NCI-H2029 (cell line): ENCODE data around the gene MPZL2.

Source experiments
- DNase-seq: peaks from one replicate; lab custom pipeline; 2025; lab: John Stamatoyannopoulos, UW

MPZL2 gene

DNA sequence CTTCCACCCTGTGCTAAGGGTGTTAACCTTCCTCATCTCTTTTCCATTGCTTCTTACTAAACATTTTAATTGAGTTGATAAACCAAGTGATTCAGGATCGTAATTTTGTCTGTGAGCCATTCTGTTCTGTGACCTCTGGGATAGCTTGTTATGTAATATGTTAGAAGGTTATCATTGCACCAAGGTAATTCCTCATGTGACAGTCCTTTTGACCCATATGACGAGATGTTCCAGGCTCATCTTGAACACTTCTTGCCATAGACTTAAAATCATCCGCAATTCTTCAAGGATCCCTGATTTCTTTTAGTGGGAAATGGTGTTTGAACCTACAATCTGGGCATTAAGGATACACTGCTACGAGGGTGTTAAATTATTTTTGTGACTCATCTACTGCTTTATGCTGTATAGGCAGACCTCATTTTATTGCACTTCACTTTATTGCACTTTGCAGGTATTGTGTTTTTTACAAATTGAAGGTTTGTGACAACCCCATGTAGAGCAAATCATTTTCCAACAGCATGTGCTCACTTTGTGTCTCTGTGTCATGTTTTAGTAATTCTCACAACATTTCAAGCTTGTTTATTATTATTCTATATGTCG is 19.0 kb upstream of the MPZL2 start:
- DNase-seq = no peak

DNA sequence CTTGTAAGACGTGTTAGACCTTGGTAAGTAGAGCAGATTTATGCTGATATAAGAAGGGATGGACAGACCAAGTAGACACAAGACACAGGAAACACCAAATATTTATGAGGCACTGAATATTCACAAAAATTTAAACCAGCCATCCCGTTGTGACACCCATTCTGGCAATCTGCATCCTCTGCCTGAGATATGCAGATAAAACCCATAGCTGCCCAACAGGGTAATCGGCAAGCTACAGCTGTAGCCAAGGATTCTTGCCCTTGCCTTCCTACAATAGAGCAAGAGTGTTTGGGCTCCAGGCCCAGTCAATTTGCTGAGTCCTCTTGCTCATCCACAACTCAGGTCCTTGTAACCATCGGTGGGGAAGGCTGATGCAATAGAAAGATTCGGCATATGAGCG is 18.5 kb upstream of the MPZL2 start:
- DNase-seq = no peak

DNA sequence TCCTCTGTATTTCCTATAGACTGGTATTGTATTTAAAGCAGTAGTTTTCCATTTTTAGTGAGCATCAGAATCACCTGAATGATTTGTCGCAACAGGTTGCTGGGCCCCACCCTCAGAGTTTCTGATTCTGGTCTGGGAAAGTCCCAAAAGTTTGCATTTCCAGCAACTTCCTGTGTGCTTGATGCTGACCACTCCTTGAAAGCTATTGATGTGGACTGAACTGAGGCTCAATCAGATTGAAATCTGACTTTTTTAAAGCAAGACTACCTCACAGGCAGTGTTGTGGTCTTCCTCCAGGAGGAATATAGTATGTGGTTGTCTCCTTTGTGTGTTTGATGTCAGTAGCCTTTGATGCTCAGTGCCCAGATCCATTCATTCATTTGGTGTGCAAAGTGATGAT is 17.2 kb upstream of the MPZL2 start:
- DNase-seq = no peak

DNA sequence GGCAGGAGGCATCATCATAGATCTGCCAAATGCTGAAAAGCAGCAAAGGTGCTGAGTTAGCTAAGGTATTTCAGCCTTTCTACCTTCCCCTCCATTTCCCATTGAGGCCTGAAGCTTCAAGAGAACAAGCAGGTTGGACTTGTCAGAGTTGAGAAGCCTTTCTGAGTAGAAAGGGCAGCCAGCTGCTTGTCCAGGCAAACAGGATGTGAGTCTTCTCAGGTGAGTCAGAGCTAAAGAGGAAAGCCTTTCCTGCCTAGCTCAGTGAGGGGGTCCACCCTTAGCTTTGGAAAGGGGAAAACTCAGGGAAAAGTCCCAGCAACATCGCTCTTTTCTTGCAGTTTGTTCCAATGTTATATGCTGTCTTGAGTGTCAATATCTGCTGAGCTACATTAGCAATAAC is 13.2 kb upstream of the MPZL2 start:
- DNase-seq = no peak

DNA sequence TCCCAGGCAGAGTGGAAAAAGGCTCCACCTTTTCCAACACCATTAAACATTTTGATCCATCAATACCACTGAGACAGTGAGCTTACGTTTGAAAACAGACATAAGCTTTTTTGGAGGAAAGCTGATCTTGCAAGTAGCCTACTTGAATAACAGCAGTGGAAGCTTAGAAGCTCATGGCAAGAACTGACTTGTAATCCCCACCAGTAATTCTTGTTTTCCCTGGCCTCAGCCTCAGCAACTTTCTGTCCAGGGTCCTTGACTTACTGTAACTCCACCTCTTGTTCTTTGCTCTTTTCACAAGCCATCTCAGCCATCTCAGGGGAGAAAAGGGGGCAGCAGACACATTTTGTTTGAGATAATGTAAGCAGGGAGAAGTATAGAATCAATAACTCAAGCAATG is 12.3 kb upstream of the MPZL2 start:
- DNase-seq = no peak

DNA sequence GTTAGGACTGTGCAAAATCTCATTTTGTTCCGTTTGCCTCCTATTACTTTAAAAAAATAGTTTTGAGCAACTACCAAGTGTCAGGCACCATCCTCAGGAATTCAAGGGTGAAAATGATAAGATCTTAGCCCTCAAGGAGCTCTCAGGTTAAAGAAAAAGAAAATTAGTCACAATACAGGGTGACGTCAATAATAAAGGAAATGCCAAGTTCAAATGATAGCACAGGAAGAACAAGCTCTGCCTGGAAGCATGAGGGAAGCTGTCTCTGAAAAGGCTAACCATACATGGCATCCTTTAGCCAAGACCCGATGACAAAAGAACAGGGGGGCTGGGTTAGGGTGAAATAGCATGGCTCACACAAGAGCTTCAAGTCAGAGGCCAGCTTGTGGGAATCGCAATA is 11.1 kb upstream of the MPZL2 start:
- DNase-seq = no peak

DNA sequence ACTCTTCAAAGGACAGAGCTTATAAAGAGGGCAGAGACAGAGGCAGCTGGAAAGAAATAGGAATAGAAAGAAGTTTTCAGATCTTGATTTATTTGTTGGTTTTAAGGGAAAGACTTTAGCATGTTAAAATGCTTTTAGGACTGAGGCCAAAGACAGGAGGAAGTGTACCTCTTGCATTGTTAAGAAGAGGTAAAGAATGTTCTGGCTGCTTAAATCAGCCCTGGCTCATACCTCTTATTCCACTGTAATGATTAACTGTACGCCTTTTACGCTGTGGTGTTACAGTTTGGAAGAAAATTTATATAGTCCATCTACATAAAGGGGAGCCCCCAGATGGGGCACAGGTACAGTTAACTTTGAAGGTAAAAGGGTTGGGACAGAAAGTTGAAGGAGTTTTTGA is 10.1 kb upstream of the MPZL2 start:
- DNase-seq = no peak

DNA sequence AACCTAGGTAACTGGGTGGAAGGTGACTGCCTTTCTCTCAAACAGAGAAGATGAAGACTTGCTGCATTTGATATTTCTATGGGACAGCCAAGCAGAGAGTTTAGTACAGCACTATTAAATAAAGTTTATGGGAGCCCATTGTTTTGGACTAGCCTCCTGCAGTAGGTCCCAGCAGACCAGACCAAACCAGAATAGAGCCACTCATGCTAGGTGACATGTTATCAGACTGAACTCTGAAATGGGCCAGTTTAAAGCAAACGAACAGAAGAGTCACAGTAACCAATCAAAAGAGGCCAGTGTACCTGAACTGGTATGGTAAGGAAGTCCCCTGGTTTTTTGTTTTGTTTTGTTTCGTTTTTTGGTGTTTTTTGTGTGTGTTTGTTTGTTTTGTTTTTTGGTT is 7.9 kb upstream of the MPZL2 start:
- no peak for DNase-seq

DNA sequence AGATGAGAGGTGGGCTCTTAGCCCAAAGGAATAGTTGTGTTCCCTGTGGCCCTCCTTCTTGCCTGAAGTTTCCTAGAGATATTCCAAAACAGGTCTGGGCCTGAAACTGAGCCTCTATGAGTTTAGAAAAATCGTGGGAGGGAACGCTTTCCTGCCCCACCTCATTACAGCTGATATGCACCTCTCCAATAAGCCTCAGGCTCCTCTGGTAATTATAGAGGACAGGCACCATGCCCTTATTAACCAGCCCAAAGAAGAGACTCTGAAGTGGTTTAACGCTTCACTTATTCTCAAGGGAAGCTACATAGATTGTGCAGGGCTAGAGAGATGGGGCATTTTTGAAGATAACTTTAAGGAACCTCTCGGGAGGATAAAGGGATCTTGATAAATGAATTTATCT is 3.4 kb upstream of the MPZL2 start:
- DNase-seq = no peak

DNA sequence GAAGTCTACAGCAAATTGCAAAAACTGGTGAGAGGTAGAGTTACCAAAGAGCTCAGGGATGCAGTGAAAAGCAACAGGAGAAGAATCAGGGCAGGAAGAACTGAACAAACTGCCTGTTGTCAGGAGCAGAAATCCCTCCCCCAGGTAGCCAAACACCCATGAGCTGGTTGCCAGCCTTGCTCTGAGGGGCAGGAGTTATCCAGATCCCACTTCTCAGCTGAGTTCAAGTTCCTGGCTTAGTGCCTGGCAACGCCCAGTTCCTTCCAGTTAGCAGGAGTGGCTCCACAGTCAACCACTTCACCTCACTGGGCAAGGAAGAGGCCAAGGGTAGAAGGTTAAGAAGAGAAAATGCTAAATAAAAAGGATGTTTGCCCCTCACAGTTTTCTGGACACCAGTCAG is 1.9 kb upstream of the MPZL2 start:
- DNase-seq = peak; percentile 16

DNA sequence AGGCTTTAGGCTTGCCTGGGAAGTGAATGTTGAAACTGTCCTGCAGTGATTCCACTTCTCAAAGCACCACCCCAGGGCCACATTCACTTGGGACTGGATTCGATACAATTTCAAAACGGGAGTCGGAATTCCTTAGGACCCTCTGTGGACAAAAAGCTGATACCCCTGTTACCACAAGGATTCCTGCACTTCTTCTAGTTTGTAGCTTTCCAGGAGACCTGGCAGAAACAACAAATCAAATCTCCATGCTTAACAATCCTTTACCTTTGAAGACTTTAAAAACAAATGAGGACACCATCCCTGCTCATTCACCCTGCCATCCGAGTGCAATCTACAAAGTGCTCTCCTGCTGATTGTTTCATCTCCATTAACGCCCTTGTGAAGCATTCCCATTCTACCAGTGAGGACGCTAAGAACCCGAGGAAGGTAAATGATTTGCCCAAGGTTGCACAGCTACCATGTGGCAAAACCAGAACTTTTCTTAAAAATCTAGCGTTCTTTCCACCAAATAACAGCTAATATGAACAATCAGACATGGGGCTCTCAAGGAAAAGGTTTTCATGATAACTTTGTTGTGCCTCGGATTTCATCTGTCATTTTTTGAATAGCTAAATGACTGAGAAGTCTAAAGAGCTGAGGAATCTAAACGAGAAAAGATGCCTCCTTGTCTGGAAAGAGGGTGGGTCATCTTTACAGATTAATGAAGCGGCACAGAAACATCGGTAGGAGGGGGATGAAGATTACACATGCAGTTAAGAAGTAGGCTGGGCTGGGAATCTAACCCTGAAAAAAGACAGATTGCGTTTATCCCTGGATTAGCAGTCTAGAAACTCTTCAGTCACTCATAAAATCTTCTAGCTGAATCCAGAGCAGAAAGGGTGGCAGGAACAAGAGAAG is 720 bp upstream of the MPZL2 start:
- DNase-seq = no peak

DNA sequence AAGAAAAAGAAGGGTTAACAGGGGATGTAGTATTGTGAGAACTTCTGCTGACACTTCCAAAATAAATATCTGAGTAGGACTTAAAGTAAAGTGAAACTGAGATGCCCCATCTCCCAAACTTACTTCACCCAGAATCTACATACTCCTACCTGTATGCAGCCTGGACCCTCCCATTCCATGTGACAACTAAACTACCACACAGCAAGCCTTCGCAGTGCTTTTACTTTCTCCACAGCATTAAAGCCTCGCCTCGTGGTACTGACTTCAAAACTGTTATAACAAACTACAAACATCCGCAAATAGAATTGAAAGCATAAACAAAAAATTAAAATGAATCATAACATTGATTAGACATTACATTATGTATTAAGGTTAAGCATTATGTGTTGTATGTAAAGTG is 985 bp downstream of the MPZL2 start:
- DNase-seq = no peak

DNA sequence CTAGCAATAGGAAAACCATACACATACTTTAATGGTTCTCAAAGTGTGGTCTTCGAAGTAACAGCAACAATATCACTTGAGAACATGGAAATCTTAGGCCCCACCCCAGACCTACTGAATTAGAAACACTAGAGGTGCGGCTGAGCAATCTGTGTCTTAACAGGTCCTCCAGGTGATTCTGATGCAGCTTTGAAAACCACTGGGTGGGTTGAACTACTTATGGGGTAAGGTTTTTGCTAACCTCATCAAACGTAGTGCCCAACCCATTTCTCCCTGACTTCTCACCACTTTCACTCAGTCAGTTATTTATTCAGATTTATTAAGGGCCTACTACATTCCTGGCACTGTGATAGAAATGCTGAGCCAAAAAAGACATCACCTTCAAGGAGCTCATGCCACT is 3.7 kb downstream of the MPZL2 start:
- DNase-seq = no peak

DNA sequence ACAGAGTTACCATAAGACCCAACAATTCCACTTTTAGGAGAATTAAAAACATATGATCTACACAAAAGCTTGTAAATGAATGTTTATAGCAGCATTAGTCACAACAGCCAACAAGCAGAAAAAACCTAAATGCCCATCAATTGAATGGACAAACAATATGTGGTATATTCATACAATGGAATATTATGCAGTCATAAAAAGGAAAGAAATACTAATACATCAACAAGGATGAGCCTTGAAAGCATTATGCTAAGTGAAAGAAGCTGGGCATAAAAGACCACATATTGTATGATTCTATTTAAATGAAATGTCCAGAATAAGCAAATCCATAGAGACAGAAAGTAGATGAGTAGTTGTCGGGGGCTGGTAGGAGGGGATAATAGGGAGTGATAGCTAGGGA is 5.0 kb downstream of the MPZL2 start:
- no peak for DNase-seq

DNA sequence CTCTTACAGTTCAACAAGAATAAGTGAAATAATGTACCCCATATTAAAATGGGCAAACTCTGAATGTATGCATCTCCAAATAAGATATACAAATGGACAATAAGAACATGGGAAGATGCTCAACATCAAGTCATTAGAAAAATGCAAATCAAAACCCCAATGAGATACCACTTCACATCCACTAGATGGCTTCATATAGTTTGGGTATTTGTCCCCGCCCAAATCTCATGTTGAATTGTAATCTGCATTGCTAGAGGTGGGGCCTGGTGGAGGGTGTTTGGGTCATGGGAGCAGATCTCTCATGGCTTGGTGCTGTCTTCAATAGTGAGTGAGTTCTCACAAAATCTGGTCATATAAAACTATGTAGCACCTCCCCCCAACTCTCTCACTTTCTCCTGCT is 5.7 kb downstream of the MPZL2 start:
- DNase-seq = no peak

DNA sequence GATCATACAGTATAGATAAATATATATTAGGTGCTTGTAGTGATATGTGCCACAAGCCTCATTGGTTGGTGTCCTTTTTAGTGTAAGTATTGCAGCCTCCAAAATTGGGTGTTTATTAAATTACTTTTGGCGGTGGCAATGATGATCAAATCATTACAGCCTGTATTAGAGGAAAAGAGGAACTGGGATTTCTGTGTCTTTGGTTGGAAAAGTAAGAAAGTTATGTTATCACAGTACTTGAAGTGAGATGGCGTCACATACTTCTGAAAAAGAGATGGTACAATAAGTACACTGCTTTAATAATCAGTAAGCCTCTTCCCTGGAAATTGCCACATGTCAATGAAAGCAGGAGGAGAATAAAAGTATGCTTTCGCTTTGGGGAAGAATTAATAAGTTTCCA is 11.4 kb downstream of the MPZL2 start:
- DNase-seq = no peak

DNA sequence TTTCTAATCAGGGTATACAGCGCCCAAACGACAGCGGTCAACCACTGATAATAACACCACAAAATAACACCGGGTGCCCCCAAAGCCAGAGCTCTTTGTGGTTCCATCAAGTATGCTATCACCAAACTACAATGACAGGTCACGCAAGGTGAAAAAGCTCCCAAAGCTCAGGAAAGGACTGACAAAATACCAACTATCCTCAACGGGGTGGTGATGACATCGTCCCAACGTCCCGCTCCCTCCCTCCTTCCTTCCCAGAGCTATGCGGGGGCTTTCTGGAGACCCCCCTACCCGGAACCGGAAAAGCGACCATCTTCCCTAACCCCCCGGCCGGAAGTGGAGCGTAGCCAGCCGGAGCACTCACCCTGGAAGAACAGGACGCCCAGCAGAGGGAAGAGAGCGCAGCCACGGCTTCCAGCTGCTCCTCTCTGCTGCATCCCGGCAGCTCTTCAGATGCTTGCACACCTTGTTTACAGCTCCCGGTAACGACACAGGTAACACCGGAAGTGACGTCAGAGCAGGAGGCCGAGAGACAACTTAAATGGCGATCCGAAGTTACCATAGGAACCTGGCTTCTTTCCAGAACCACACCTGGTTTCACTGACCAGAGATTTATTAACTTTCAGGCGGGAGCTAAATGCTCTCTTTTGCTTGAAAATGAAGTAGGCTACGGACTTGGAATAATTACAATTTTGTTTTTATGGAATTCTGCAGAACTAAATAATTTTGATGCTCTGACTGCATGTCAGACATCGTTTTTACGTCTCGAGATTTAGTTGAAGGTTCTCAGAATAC is 12.0 kb downstream of the MPZL2 start, which contains the start of gene MPZL3:
TSS of gene MPZL3 (minus strand) at position 508 of the 795 bp plus-strand sequence. CDS start at position 437, 71 bp downstream.
- DNase-seq = peak; percentile 97

DNA sequence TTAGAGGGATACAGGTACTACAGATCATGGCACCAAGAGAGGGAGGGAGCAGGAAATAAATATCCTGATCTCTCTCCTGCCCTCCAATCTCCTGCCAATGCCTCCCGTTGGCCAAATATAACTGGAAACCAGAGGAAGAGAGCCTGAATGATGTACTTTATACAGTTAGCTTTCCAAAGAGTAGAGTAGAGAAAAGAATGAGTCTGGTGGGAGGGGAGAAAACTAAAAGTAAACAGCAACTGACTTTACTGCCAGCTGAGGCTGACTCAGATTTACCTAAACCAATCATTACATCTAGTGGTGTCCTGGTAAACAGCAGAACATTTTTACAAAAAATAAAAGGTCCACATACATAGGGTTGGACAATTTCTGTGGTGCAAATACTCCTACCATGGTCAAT is 17.1 kb downstream of the MPZL2 start:
- DNase-seq = no peak

DNA sequence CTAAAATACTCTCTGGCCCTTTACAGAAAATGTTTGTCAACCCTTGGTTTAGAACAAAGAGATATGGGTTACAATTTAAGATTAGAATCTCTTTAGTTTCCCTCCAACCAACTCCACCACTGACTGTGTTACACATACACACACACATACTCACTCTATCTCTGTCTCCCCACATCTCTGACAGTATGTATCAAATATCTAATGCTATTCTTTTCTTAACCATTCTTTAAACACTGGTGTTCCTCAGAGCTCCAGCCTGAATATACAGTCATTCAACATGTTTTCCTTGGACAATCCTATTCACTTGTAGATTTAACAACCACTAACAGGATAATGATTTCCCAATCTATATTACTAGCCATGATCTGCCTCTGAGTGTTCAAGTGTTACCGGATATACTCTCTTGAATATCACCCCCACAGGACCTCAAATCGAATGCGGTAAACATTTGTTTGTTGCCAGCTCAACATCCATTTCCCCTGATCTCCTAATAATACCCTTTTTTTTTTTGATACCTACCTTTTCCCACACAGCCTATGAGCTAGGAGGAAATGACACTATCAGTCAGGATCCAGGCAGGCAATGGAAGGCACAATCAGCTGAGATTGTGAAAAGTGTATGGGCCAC is 18.0 kb downstream of the MPZL2 start:
- no peak for DNase-seq

DNA sequence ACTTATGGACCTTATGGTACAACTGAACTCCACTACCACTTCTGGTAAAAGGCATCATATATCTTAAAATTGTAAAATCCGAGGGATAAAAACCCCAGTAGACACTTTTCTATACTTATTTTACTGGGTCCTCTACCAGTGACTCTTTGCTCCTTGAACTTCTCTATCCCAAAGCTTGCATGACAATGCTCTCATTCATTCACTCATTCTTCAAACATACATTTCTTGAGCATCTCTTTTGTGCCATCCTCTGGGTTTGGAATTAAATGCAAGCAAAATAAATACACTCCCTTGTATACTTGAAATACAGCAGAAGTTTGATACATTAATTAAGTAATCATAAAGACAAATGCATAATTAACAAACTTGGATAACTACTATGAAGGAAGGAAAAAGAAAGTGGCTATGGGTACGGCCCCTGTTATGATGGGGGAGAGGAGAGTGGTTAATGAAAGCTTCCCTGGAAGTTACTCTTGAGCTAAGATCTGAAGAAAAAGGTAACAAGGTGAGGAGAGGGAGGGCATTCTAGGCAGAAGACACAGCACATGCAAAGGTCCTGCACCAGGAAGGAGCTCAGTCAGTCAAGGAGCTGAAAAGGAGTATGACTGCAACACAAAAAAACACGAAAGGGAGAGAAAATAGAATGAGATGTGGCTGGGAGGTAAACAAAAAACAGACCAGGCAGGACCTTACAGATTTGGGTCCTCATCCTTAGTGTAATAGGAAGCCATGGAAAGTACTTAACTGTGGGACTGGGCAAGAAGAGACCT is 19.9 kb downstream of the MPZL2 start:
- no peak for DNase-seq

DNA sequence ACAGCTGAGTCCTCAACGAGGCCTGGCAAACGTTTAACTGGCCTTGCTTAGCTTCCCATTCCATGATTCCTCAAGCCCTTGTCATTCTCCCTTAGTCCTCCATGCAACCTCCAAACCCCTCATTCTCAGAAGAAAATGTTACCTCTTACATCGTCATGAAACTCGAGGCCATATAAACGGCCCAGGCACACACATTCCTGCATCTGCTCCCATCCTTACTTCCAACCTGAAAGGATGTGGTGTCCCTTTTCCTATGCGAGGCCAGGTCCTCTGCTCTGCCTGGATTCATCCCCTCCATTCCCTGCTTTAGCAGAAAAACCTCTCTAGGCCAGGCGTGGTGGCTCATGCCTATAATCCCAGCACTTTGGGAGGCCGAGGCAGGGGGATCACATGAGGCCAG is 20.9 kb downstream of the MPZL2 start:
- DNase-seq = no peak

DNA sequence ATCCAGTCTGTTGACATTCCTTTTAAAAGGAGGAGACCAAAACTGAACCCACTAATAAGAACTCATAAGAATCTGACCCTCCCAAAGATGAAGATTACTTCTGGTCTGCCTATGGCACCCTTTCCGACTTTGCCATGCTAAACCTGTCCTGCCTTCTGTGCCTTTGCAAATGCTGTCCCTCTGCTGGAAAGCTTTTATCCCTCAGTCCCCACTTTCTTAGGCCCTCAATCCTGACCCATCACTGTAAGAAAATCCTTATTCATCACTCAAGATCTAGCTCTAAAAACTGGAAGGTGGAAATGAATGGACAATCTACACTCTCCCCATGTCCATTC is 22.4 kb downstream of the MPZL2 start:
- DNase-seq = no peak
